Measurements from ENCODE around the gene ZER1.
"Not testable (repeated sequence)": the region's sequence is repeated elsewhere in the genome, so short reads cannot be mapped to it uniquely, and the experiment has no call there.

Gene ZER1

DNA sequence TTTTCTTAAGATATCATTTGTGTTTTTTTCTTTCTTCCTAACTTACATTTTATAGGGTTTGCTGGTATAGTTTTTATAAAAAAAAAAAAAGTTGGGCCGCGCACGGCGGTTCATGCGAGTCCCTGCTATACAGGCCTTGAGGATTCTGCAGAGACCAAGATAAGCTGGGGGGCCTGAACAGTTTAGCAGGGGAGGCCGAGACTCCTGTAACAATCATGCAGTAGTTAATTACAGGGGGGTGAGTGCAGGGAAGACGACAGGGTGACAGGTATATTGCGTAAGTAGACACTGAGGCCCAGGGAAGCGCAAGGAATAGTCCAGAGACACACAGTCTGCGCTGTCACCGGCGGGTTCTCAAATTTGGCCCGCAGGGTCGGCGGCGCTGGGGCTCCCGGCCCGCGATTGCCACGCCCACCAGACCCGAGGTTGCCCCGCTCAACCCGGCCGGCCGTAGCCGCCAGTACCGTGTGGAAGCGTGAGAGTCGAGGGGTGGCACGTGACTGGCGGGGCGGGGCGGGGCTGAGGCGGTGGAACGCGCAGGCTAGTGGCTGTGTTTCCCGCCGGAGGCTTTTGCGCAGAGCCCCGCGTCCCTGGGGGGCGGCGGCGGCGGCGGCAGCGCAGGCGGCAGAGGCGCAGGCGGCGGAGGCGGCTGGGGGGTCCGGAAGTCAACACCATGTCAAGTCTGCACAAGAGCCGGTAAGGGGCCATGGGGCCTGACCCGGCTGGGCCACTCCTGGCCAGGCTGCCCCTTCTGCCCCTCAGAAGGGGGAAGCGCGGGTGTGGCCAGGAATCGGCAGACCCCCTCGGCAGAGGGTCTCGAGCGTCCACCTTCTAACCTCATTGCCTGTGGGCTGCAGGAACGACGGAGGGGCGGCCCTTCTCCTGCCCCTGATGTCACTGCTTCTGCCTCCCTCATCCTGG is 15.2 kb upstream of the ZER1 start, which contains the start of gene TBC1D13:
TSS of gene TBC1D13 (plus strand) at position 573 of the 921 bp plus-strand sequence. CDS start at position 674, 101 bp downstream.
- peak; percentile 90 for DNase-seq

DNA sequence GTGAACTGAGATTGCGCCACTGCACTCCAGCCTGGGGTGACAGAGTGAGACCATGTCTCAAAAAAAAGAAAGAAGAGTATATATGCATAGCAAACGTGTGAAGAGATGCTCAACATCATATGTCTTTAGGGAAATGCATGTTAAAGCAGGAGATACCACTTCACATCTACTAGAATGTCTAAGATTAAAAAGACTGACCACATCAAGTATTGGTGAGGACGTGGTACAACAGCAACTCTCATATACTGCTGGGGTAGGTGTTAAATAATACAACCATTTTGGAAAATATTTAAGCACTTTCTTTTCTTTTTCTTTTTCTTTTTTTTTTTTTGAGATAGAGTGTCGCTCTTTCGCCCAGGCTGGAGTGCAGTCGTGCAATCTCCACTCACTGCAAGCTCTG is 13.7 kb upstream of the ZER1 start:
- DNase-seq, result no peak

DNA sequence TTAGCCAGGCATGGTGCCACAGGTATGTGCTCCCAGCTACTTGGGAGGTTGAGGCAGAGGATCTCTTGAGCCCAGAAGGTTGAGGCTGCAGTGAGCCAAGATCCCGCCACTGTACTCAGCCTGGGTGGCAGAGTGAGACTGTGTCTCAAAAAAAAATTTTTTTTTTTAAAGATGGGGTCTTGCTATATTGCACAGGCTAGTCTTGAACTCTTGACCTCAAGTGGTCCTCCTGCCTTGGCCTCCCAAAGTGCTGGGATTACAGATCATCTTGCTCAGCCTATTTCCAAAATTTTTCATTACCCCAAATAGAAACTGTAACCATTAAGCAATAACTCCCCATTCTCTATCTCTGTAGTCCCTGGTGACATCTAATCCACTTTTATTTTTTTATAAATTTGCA is 10.9 kb upstream of the ZER1 start:
- no peak for DNase-seq

DNA sequence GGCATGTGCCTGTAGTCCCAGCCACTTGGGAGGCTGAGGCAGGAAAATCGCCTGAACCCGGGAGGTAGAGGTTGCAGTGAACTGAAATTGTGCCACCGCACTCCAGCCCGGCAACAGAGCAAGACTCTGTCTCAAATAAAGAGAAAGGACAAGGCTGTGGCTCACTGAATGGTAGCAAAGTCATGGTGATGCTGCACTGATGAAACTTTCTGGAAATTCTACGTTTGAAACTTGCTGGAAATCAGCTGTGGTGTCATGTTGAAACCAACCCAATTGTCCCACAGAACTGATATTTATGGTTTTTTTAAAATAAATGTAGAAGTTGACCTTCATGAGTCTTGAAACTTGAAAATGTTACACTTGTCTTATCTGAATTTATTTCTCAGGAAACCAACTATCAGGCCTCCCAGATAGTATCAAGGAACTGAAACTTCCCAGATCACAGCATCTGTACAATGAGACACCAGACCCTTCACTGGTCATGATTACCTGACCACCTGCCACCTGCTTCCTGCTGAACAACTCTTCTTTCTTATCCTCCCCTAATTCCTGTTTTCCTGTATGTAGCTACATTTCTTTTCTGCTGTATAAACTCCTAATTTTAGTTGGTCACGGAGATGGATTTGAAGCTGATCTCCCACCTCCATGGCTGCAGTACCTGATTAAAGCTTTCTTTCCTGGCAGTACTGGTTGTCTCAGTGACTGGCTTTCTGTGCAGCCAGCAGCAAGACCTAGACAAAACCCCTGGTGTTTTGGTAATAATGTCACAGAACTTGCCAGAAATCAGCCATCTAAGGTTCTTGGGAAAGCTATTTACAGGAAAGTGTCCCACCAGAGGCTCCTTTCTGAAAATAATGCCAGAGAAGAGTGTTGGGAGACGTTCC is 9.7 kb upstream of the ZER1 start:
- no peak for DNase-seq

DNA sequence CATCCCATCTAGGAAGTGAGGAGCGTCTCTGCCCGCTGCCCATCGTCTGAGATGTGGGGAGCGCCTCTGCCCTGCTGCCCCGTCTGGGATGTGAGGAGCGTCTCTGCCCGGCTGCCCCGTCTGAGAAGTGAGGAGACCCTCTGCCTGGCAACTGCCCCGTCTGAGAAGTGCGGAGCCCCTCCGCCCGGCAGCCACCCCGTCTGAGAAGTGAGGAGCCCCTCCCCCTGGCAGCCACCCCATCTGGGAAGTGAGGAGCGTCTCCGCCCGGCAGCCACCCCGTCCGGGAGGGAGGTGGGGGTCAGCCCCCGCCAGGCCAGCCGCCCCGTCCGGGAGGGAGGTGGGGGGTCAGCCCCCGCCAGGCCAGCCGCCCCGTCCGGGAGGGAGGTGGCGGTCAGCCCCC is 8.4 kb upstream of the ZER1 start:
- not testable (repeated sequence) for DNase-seq

DNA sequence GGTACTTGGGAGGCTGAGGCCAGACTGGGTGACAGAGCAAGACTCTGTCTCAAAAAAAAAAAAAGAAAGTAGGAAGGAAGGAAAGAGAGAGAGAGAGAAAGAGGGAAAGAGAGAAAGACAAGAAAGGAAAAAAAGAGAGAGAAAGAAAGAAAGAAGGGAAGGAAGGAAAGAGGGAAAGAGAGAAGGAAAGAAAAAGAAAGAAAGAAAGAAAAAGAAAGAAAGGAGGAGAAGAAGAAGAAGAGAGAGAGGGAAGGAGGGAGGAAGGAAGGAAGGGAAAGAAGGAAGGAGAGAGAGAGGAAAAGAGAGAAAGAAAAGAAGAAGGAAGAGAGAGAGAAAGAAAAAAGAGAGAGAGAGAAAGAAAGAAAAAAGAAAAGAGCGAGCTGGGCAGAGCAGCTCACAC is 3.1 kb upstream of the ZER1 start:
- no peak for DNase-seq

DNA sequence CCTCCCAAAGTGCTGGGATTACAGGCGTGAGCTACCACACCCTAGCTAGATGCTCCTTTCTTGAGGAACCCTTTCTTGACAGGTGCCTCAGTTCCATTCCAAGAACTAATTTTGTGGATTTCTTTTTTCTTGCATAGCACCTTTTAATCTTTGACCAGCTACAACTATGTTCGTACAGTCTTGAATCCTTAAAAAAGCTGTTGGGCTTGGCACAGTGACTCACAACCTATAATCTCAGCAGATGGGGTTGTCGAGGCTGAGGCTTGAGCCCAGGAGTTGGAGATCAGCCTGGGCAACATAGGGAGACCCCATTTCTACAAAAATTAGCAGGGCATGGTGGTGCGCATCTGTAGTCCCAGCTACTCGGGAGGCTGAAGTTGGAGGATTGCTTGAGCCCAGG is 1.3 kb upstream of the ZER1 start:
- DNase-seq, result no peak

DNA sequence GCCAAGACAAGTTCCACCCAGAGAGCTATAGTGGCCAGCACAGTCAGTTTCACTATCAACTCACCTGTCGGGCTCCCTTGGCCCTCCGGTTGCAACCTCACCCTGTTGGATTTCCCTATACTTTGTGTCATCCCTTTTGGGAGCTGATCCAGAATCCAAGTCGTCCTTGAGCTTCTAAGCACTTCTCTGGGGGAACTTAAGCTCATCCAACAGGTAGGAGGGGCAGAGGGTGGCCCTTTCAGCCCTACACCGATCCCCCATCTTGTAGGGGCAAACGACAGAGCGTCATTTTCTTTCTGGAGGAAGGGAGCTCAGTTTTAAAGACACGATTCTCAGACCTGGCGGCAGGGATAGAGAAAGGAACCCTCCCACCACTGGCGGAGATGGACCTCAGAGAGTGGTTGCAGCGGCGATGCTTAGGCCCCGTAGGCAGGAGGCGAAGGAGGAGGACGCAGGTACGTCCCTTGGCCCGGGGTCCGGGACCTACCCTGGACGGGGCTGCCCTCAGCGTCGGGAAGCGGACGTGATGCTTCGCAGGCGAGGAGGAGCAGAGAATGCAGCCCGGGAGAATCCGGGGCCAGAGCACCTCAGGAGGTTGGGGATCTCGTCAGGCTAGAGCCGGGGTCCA is 519 bp downstream of the ZER1 start:
- DNase-seq, result no peak

DNA sequence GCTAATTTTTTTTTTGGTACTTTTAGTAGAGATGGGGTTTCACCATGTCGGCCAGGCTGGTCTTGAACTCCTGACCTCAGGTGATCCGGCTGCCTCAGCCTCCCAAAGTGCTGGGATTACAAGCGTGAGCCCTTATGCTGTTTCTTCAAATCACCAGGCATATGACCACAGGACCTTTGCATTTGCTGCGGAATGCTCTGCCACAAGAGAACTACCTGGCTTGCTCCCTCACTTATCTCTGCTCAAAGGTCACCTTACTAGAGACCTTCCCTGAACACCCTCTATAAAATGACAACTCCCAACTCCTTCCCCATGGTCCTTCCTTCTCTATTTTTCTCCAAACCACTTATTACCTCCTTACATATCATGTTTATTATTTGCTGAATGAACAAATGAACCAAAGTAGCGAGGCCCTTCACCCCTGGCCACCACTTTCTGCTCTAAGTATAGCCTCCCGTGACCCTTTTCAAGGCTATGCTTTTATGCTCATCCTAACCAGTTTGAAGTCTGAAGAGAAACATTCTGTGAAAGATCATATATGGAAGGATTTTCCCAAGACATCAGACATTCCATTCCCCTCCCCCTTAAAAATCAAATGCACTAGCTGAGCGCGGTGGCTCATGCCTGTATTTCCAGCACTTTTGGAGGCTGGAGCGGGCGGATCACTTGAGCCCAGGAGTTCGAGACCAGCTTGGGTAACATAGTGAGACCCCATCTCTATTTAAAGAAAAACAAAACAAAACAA is 1.3 kb downstream of the ZER1 start:
- no peak for DNase-seq

DNA sequence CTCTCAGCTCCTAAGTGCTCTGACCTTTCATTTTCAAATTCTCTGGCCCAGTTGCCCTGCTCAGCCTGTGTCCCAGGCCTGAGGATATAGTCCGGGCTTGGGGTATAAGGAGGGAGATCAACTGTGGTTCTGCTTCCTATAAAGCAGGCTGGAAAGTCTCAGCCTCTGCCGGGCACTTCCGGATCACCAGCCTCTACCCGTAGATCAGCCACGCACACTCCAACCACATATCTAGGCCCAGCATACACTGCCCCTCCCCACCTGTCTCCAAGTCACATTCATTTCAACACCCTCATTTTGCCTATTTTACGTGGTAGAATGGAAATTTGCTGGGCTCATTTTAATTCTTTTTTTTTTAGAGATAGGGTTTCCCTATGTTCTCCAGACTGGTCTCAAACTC is 3.1 kb downstream of the ZER1 start:
- DNase-seq, result no peak

DNA sequence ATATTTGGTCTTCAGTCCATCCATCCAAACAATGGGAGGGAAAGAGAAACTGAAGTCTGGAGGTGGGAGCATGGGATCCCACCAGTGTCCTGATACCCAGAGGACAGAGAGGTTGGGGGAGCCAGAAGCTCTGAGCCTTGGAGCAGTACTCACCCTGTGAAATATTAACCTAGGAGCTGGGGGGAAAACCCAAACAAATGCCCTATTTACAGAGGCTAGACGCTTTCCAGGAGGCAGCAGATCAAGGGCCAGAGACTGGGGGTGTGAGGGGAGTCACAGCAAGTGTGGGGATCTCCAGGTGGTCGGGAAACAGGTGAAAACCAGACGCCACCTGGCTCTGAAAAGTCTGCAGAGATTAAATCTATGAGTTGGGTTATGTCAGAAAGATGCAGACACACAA is 6.2 kb downstream of the ZER1 start:
- DNase-seq, result no peak

DNA sequence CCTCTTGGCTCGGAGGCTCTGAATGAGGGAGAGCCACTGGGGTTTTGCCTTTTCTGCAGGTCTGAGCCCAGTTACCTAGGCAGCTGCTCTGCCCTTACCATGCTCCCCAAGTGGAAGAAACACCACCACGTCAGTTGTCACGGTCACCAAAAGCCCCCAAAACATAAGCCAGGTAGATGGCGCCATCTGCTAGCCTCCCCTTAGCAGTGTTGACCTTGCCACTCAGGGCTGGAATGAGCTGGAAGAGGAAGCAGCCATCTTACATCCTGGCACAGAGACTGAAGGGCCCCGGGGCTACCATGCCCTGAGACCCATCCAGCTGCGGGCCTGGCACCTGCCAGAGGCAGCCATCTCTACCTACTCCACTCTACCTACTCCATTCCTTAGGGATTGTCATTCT is 7.4 kb downstream of the ZER1 start:
- DNase-seq, result no peak

DNA sequence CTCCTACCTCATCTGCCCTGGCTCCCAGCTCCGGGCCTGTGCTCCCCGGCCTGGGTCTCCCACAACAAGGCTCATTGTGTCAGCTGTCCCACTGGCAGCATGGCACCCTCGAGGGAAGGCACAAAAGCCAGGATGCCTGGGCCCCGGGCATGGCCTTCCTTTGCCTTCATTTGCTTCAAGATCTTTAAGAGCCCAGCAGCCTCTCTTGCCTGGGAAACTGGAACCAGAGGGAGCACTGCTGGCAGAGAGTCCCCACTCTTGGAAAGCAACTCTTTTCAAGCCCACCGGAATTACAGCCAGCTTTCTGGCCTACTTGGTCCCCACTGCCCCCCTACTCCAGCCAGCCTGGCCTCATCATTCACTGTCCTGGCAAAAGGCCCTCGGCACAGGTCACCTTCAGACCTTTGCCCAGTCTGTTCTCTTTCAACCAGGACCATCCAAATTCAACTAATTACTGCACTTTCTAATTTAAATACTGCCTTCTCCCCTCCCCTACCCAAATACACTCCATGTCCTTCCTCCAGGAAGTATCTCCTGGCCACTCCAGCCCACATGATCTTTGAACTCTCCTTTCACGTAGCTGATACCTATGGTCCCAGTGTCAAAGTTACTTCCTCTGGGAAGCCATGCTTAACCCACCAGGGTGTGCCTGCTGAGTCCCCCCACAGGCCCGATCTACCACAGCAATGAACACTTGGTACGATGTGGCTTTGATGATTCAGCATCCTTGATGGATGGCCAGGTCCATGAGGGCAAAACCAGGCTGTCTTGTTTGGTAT is 8.9 kb downstream of the ZER1 start:
- DNase-seq, result no peak

DNA sequence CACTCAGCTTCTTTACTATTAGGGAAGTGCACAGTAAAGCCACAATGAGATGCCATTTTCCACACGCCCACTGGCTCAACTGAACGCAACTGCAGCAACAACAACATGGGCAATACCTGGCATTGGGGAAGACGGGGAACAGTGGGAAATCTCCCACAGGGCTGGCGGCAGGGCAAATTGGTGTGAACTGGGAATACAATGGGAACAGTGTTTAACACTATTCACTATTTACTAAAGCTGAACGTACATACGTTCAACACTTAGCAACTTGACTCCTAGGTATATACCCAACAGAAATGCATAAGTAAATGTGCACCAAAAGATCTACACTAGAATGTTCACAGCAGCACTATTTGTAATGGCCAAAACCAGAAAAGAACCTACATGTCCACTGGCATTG is 14.1 kb downstream of the ZER1 start:
- no peak for DNase-seq

DNA sequence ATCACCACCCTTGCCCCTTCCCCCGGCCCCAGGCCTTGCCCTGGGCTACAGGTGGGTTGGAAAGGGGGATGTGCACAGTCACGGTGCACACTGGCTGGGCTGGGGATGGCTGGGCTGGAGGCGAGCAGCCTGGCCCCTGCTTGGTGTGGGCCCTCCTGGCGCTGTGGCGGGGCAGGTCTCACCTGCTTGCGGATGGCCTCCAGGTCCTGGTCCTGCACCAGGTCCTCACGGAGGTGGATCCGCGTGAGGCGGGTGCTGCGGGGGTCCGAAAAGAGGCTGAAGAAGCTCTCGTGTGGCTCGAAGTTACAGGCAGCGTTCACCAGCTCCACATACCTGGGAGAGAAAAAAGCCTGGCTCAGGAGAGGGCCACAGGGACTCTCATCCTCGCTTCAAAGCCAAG is 18.1 kb downstream of the ZER1 start:
- no peak for DNase-seq

DNA sequence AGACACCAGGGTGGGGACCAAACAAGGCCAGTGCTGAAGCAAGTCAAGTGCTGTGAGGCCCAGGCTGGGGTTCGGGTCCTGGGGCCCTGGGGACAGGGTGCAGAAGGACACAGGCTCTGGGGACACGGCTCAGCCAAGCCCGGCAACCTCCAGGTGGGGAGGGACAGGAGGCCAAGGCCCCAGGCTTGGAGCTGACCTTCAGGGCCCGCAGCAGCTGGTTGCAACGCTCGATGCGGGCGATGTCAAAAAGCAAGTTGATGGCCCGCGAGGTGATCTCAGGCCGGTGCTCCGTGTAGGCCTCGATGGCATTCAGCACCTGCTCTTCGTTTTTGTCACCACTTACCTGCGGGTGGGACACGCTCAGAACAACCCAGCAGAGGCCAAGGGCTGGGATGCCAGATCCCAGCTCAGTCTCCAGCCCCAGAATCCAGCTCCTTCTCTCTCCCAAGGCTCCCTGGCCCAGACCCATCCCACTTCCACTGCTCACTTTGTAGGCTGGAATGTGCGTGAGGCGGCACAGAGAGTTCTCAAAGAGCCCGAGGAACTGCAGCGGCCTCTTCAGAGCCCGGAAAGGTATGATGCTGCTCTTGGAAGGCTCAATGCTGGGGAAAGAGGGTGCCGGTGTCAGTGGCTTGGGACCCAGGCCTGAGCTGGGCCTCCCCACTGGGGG is 20.7 kb downstream of the ZER1 start:
- no peak for DNase-seq

DNA sequence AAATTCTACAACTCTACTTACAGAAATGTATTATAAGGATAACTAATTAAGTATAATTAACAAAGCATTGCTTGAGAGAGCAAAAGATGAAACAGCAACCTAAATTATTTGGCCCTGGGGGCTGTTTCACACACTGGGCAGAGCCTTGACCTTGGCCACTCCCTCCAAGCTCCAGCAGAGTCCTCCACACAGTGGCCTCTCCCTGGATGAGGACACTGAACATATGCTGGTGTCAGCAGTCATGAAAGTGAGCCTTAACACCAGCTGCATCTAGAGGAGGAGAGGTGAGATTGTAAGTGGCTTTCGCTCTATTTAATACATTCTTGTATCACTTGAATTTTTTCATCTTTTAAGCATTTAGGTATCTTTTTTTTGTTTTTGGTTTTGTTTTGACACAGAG is 24.5 kb downstream of the ZER1 start:
- DNase-seq, result no peak

DNA sequence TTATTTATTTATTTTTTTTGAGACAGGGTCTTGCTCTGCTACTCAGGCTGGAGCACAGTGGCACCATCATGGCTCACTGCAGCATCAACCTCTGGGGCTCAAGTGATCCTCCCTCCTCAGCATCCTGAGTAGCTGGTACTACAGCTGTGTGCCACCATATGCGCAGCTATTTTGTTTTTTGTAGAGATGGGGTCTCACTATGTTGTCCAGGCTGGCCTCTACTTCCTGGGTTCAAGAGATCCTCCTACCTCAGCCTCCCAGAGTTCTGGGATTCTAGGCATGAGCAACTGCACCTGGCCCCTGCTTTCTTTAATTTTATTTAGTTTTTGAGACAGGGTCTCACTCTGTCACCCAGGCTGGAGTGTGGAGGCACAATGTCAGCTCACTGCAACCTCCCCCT is 28.3 kb downstream of the ZER1 start:
- no peak for DNase-seq

DNA sequence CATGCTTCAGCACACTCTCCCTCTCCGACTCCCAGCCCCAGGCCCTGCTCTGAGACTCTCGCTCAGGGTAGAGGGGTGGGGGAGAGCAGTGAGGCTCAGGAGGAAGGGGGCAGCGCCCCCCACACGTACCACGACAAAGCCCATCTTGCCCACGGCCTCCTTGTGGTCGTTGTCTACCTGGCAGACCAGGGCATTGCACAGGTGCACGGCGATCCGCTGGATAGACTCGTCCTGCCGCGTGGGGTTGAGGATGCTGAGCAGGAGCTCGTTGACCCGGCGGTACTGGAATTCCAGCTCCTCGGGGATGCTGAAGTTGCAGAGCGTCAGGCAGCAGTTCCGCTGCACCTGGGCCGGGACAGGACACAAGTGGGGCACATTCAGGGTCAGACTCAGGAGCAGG is 29.3 kb downstream of the ZER1 start:
- no peak for DNase-seq

DNA sequence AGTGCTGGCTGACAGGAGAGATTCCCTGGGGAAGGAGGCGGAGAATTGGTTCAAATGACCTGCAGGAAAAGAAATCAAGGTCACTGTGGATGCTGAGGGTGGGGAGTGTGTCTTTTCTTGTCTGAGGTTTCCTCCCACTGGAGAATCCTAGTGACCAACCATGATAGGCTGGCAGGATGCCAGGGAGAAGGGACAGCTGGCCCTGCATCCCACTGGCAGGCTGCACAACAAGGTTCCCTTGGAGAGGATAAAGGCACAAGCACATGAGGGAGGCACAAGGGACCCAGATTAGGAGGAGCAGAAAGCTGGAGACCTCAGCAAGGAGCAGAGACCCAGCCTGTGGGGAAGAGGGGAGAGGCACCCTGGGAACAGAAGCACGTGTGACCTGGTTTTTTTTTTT is 36.4 kb downstream of the ZER1 start:
- no peak for DNase-seq

DNA sequence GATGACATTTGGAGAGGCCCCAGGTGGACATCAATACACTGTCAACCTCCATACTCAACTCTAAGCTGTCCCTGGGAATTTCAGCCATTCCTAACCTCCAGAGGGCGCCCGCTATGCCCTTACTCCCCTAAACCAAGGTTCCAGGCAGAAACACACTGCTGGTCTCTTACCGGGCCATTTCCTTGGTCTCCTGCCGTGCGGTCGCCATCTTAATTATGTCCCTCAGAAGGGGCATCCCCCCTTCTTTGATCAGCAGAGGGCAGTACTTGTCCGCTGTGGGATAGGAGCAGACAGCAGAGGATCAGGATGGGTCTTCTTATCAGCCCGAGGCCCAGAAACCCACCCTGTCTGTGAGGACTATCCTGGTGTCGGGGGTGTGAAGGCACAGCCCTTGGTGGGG is 38.5 kb downstream of the ZER1 start:
- DNase-seq, result no peak

Measured in activated gamma-delta T cell treated with Interleukin-2 at 50 U/mL for 16 hours (primary cell).